IgD-negative memory B cell (primary cell): ENCODE data around the gene NEUROG3. TPM values are rescaled to one million over a fixed set of nuclear protein-coding genes. Genes with fewer than 3 reads are reported as not detected.

ENCODE experiments used
- H3K27ac Mint-ChIP-seq, 3 donors: one replicate each; pipeline ENCODE4 v1.8.0; 2020 to 2022; ENCODE audit warnings: mild to moderate bottlenecking in 3 of 3, mixed read lengths in 3 of 3, moderate library complexity in 1 of 3
- H3K27me3 Mint-ChIP-seq: one replicate; pipeline ENCODE4 v1.8.0; 2021; ENCODE audit warnings: mixed read lengths
- H3K36me3 Mint-ChIP-seq: one replicate; pipeline ENCODE4 v1.8.0; 2020; ENCODE audit warnings: mild to moderate bottlenecking, mixed read lengths
- H3K4me1 Mint-ChIP-seq, 3 donors: one replicate each; pipeline ENCODE4 v1.8.0; 2020 to 2022; ENCODE audit warnings: mixed read lengths in 3 of 3, mild to moderate bottlenecking in 1 of 3
- H3K4me3 Mint-ChIP-seq, 4 donors: one replicate each; pipeline ENCODE4 v1.8.0; 2020 to 2022; ENCODE audit warnings: mild to moderate bottlenecking in 4 of 4, mixed read lengths in 4 of 4, moderate library complexity in 3 of 4
- H3K9me3 Mint-ChIP-seq, 3 donors: one replicate each; pipeline ENCODE4 v1.8.0; 2020 to 2021; ENCODE audit warnings: mixed read lengths in 3 of 3, mild to moderate bottlenecking in 1 of 3
- polyA plus RNA-seq: library from polyadenylated mRNA; unstranded; fragments of 300-500 nt; fragmentation: Illumina TruSeq; gene quantifications from one replicate; pipeline ENCODE4 v1.2.3, GENCODE V29; 2021

Gene NEUROG3
- polyA plus RNA-seq: not detected

- no peaks in the 10 kb centered on the region for H3K9me3 Mint-ChIP-seq
- peak within 1 kb of the TSS in 2 of 3 donors; percentile 47 to 71 for H3K27ac Mint-ChIP-seq
- peak within 1 kb of the TSS; percentile 73 to 88 (median 80) for H3K4me3 Mint-ChIP-seq
- no peaks in the 10 kb centered on the region for H3K36me3 Mint-ChIP-seq
- peaks cover 71% of the 10 kb centered on the region for H3K27me3 Mint-ChIP-seq
- peaks cover 9 to 18% (median 14%) of the 10 kb centered on the region in 3 donors for H3K4me1 Mint-ChIP-seq
Observed at GRCh38 chr10:69573056-69573806, at the start of gene NEUROG3. NEUROG3 (minus strand) TSS chr10:69573422; CDS start chr10:69573043, 379 bp downstream.

- Mint-ChIP-seq H3K27me3 (peaks cover 26% of the 10 kb centered on the region), H3K4me3 (no peak overlapping the region), H3K36me3 (no peaks in the 10 kb centered on the region), H3K27ac (no peak overlapping the region), H3K4me1 (peaks cover 0 to 5% (median 4%) of the 10 kb centered on the region in 3 donors), H3K9me3 (peaks cover 9 to 17% (median 10%) of the 10 kb centered on the region in 3 donors)
Observed at GRCh38 chr10:69620625-69621024, 47.4 kb upstream of the NEUROG3 start.

GRCh38 chr10:69619626-69620025 lies 46.4 kb upstream of the NEUROG3 start:
- no peak overlapping the region for H3K27ac Mint-ChIP-seq
- H3K27me3 Mint-ChIP-seq: peaks cover 26% of the 10 kb centered on the region
- peaks cover 6 to 17% (median 7%) of the 10 kb centered on the region in 3 donors for H3K9me3 Mint-ChIP-seq
- no peak overlapping the region for H3K4me3 Mint-ChIP-seq
- H3K36me3 Mint-ChIP-seq: no peaks in the 10 kb centered on the region
- peaks cover 0 to 4% (median 4%) of the 10 kb centered on the region in 3 donors for H3K4me1 Mint-ChIP-seq

GRCh38 chr10:69618746-69619145 lies 45.5 kb upstream of the NEUROG3 start:
- H3K27ac Mint-ChIP-seq: no peak overlapping the region
- H3K27me3 Mint-ChIP-seq: peaks cover 28% of the 10 kb centered on the region
- H3K4me1 Mint-ChIP-seq: peaks cover 0 to 6% (median 3%) of the 10 kb centered on the region in 3 donors
- peaks cover 1% of the 10 kb centered on the region for H3K36me3 Mint-ChIP-seq
- H3K4me3 Mint-ChIP-seq: no peak overlapping the region
- peaks cover 3 to 15% (median 7%) of the 10 kb centered on the region in 3 donors for H3K9me3 Mint-ChIP-seq

- H3K4me1 Mint-ChIP-seq: peaks cover 0 to 7% (median 3%) of the 10 kb centered on the region in 3 donors
- no peak overlapping the region for H3K27ac Mint-ChIP-seq
- H3K36me3 Mint-ChIP-seq: peaks cover 1% of the 10 kb centered on the region
- peaks cover 2 to 10% (median 2%) of the 10 kb centered on the region in 3 donors for H3K9me3 Mint-ChIP-seq
- H3K27me3 Mint-ChIP-seq: peaks cover 36% of the 10 kb centered on the region
- no peak overlapping the region for H3K4me3 Mint-ChIP-seq
Observed at GRCh38 chr10:69616358-69616757, 43.1 kb upstream of the NEUROG3 start.

- peaks cover 42% of the 10 kb centered on the region for H3K27me3 Mint-ChIP-seq
- H3K27ac Mint-ChIP-seq: no peak overlapping the region
- peaks cover 1% of the 10 kb centered on the region for H3K36me3 Mint-ChIP-seq
- no peak overlapping the region for H3K4me3 Mint-ChIP-seq
- peaks cover 0 to 7% (median 3%) of the 10 kb centered on the region in 3 donors for H3K4me1 Mint-ChIP-seq
- H3K9me3 Mint-ChIP-seq: peaks cover 2 to 23% (median 16%) of the 10 kb centered on the region in 3 donors
Observed at GRCh38 chr10:69614130-69614529, 40.9 kb upstream of the NEUROG3 start.

- H3K9me3 Mint-ChIP-seq: peaks cover 2 to 27% (median 21%) of the 10 kb centered on the region in 3 donors
- no peak overlapping the region for H3K27ac Mint-ChIP-seq
- H3K36me3 Mint-ChIP-seq: peaks cover 1% of the 10 kb centered on the region
- no peak overlapping the region for H3K4me3 Mint-ChIP-seq
- H3K27me3 Mint-ChIP-seq: peaks cover 34% of the 10 kb centered on the region
- H3K4me1 Mint-ChIP-seq: peaks cover 0 to 7% (median 3%) of the 10 kb centered on the region in 3 donors
Observed at GRCh38 chr10:69612760-69613159, 39.5 kb upstream of the NEUROG3 start.

- peaks cover 0 to 4% (median under 1%) of the 10 kb centered on the region in 3 donors for H3K4me1 Mint-ChIP-seq
- peaks cover 0 to 19% (median 18%) of the 10 kb centered on the region in 3 donors for H3K9me3 Mint-ChIP-seq
- H3K27ac Mint-ChIP-seq: no peak overlapping the region
- no peak overlapping the region for H3K4me3 Mint-ChIP-seq
- no peaks in the 10 kb centered on the region for H3K36me3 Mint-ChIP-seq
- peaks cover 23% of the 10 kb centered on the region for H3K27me3 Mint-ChIP-seq
Observed at GRCh38 chr10:69609077-69609476, 35.9 kb upstream of the NEUROG3 start.

GRCh38 chr10:69600761-69601330 lies 27.6 kb upstream of the NEUROG3 start:
- H3K27me3 Mint-ChIP-seq: peaks cover 40% of the 10 kb centered on the region
- no peak overlapping the region for H3K27ac Mint-ChIP-seq
- H3K4me1 Mint-ChIP-seq: no peaks in the 10 kb centered on the region
- no peak overlapping the region for H3K4me3 Mint-ChIP-seq
- peaks cover 2 to 4% (median 3%) of the 10 kb centered on the region in 3 donors for H3K9me3 Mint-ChIP-seq
- no peaks in the 10 kb centered on the region for H3K36me3 Mint-ChIP-seq

GRCh38 chr10:69588358-69588757 lies 15.1 kb upstream of the NEUROG3 start:
- no peaks in the 10 kb centered on the region for H3K4me1 Mint-ChIP-seq
- peaks cover 3% of the 10 kb centered on the region for H3K27me3 Mint-ChIP-seq
- no peaks in the 10 kb centered on the region for H3K36me3 Mint-ChIP-seq
- H3K9me3 Mint-ChIP-seq: no peaks in the 10 kb centered on the region
- H3K4me3 Mint-ChIP-seq: no peak overlapping the region
- H3K27ac Mint-ChIP-seq: no peak overlapping the region

GRCh38 chr10:69584624-69585023 lies 11.4 kb upstream of the NEUROG3 start:
- Mint-ChIP-seq H3K4me1 (peaks cover 0 to 1% (median 0%) of the 10 kb centered on the region in 3 donors), H3K36me3 (no peaks in the 10 kb centered on the region), H3K9me3 (peaks cover 0 to 4% (median 0%) of the 10 kb centered on the region in 3 donors), H3K4me3 (no peak overlapping the region), H3K27me3 (peaks cover 19% of the 10 kb centered on the region), H3K27ac (no peak overlapping the region)

- no peaks in the 10 kb centered on the region for H3K36me3 Mint-ChIP-seq
- H3K27me3 Mint-ChIP-seq: peaks cover 23% of the 10 kb centered on the region
- H3K4me1 Mint-ChIP-seq: peaks cover 0 to 1% (median 0%) of the 10 kb centered on the region in 3 donors
- peaks cover 0 to 4% (median 0%) of the 10 kb centered on the region in 3 donors for H3K9me3 Mint-ChIP-seq
- no peak overlapping the region for H3K27ac Mint-ChIP-seq
- no peak overlapping the region for H3K4me3 Mint-ChIP-seq
Observed at GRCh38 chr10:69583106-69583505, 9.9 kb upstream of the NEUROG3 start.

GRCh38 chr10:69580435-69580834 lies 7.2 kb upstream of the NEUROG3 start:
- Mint-ChIP-seq H3K9me3 (peaks cover 0 to 4% (median 0%) of the 10 kb centered on the region in 3 donors), H3K4me1 (peaks cover 0 to 1% (median 0%) of the 10 kb centered on the region in 3 donors), H3K36me3 (no peaks in the 10 kb centered on the region), H3K27ac (peak overlapping the region in 1 of 3 donors; percentile 83), H3K27me3 (peaks cover 38% of the 10 kb centered on the region), H3K4me3 (no peak overlapping the region)

GRCh38 chr10:69579464-69580060 lies 6.3 kb upstream of the NEUROG3 start:
- H3K9me3 Mint-ChIP-seq: peaks cover 0 to 4% (median 0%) of the 10 kb centered on the region in 3 donors
- H3K36me3 Mint-ChIP-seq: no peaks in the 10 kb centered on the region
- H3K27me3 Mint-ChIP-seq: peaks cover 44% of the 10 kb centered on the region
- H3K4me1 Mint-ChIP-seq: peaks cover 3 to 4% (median 4%) of the 10 kb centered on the region in 3 donors
- no peak overlapping the region for H3K27ac Mint-ChIP-seq
- no peak overlapping the region for H3K4me3 Mint-ChIP-seq

- Mint-ChIP-seq H3K27ac (peak overlapping the region in 1 of 3 donors; percentile 28), H3K4me3 (peak overlapping the region in 1 of 4 donors; percentile 73), H3K9me3 (peaks cover 0 to 4% (median 0%) of the 10 kb centered on the region in 3 donors), H3K4me1 (peaks cover 6 to 9% (median 9%) of the 10 kb centered on the region in 3 donors), H3K36me3 (no peaks in the 10 kb centered on the region), H3K27me3 (peaks cover 53% of the 10 kb centered on the region)
Observed at GRCh38 chr10:69578508-69578991, 5.3 kb upstream of the NEUROG3 start.
